Adrenal gland (tissue), 12 donors: ENCODE data around the gene PATE2. TPM values are rescaled to one million over a fixed set of nuclear protein-coding genes. Genes with fewer than 3 reads are reported as not detected.

ENCODE experiments used
- DNase-seq, 7 donors: peaks; one replicate each; pipeline ENCODE4 v3.0.0-alpha.2; 2019 to 2020
- H3K27ac ChIP-seq, 5 donors: fragments of 200-600 bp; sonication (generic) in 4 of 5; 1 replicate in 3 of 5; 2 replicates in 2 of 5; pipeline versions ENCODE4 v1.5.1 to v1.8.0; 2016 to 2020; ENCODE audit warnings: mild to moderate bottlenecking in 1 of 5
- H3K27me3 ChIP-seq: fragments of 200-600 bp; 2 replicates; pipeline ENCODE4 v1.8.0; 2021
- H3K36me3 ChIP-seq, 2 donors: fragments of 200-600 bp; replicated peaks in 1 of 2; 1 replicate in 1 of 2; 2 replicates in 1 of 2; pipeline versions ENCODE4 v1.5.1 to v1.8.0; 2018 to 2022
- H3K4me1 ChIP-seq, 2 donors: fragments of 200-600 bp; replicated peaks in 1 of 2; 1 replicate in 1 of 2; 2 replicates in 1 of 2; pipeline versions ENCODE4 v1.5.1 to v1.8.0; 2018 to 2021
- H3K4me3 ChIP-seq, 4 donors: fragments of 200-600 bp; sonication (generic) in 3 of 4; one replicate each; pipeline ENCODE4 v1.5.1; 2016 to 2018
- H3K9me3 ChIP-seq, 3 donors: fragments of 200-600 bp; sonication (generic) in 1 of 3; replicated peaks in 1 of 3; 1 replicate in 2 of 3; 2 replicates in 1 of 3; pipeline versions ENCODE4 v1.5.1 to v1.8.0; 2016 to 2021
- CTCF ChIP-seq, 6 experiments: fragments of 450-650 bp in 4 of 6; fragments of 200-600 bp in 2 of 6; sonication (generic) in 1 of 6; IDR thresholded peaks; 1 replicate in 5 of 6; 2 replicates in 1 of 6; pipeline versions ENCODE4 v1.5.1 to v1.8.0; 2016 to 2021; ENCODE audit warnings: antibody characterized with exemption in 6 of 6, mild to moderate bottlenecking in 2 of 6, moderate library complexity in 1 of 6
- POLR2A ChIP-seq, 2 donors: fragments of 450-650 bp; IDR thresholded peaks; one replicate each; pipeline ENCODE4 v1.6.1; 2017; ENCODE audit warnings: antibody characterized with exemption in 2 of 2, mild to moderate bottlenecking in 2 of 2, moderate library complexity in 1 of 2
- WGBS, 4 donors: extraction: QIAGEN DNeasy Blood & Tissue Kit in 2 of 4; methylation state at CpG; one replicate each; pipeline versions ENCODE4 v1.1.5 to v1.1.7; 2013 to 2017; 5-methylcytosine and 5-hydroxymethylcytosine counted together
- intact Hi-C, 2 donors: fragments of 100-400 bp; cut with DNase I; formaldehyde crosslinking; loops; one replicate each; pipeline versions ENCODE4 v1.14.1 to v1.15.0; 2022 to 2023
- polyA plus RNA-seq, 3 donors: library from polyadenylated mRNA; stranded (reverse); fragments of 200-250 nt in 2 of 3; fragments of 350-450 nt in 1 of 3; fragmentation: Illumina TruSeq in 1 of 3; extraction: RNeasy Lipid Tissue Mini Kit (QIAGEN cat#74804) in 1 of 3; gene quantifications; one replicate each; pipeline ENCODE4 v1.2.3, GENCODE V29; 2013 to 2014
- total RNA-seq, 9 donors: library from RNA; depleted of rRNA in 4 of 9; stranded (reverse); fragments of >200 nt in 4 of 9; fragments of 120-200 nt in 1 of 9; fragmentation: NEBNext Ultra II Directional in 1 of 9; extraction: Animal tissue kit (Norgen Biotek cat#: 25700) in 1 of 9; gene quantifications; one replicate each; pipeline versions ENCODE4 v1.1.0 to v1.2.4, GENCODE V29; 2013 to 2023
- donor health status: healthy with polysubstance abuse.
- donor health status: Bipolar disorder and iron deficiency.
- donor health status: DM: yes; HTN: yes; CAD: no.
- donor health status: DM: no; HTN: no; CAD: no.
- donor health status: DM: no; HTN: no; CAD: no.
- donor health status: DM: yes; HTN: yes; CAD: no.

The PATE2 gene
- total and polyA plus RNA-seq, 12 donors, result 0.39 to 0.44 TPM; not detected in 10

- 42 to 45% (median 43%) methylated on average over 4 of the region's 4 CpGs for WGBS, 4 donors
- DNase-seq, result no peak
- H3K27me3 ChIP-seq, result no peaks in the 10 kb centered on the region
- H3K4me1 ChIP-seq, result no peaks in the 10 kb centered on the region
- no peak overlapping the region for H3K27ac ChIP-seq
- intact Hi-C loops, result no loop called here
- peaks cover 0 to 13% (median 11%) of the 10 kb centered on the region in 3 donors for H3K9me3 ChIP-seq
- H3K4me3 ChIP-seq, result no peak overlapping the region
- H3K36me3 ChIP-seq, result no peaks in the 10 kb centered on the region
- no peak for TF ChIP-seq POLR2A (IDR thresholded peaks at IDR 0.05)
Observed at GRCh38 chr11:125797641-125798040, 19.0 kb upstream of the PATE2 start.

- intact Hi-C loops, result no loop called here
- H3K36me3 ChIP-seq, result no peaks in the 10 kb centered on the region
- no peak overlapping the region for H3K4me3 ChIP-seq
- no peak for DNase-seq
- no peaks in the 10 kb centered on the region for H3K27me3 ChIP-seq
- H3K4me1 ChIP-seq, result no peaks in the 10 kb centered on the region
- H3K27ac ChIP-seq, result no peak overlapping the region
- no peaks in the 10 kb centered on the region for H3K9me3 ChIP-seq
- TF ChIP-seq POLR2A (IDR thresholded peaks at IDR 0.05), result no peak
- TF ChIP-seq CTCF (IDR thresholded peaks at IDR 0.05), result no peak
- WGBS, 4 donors, result 88 to 91% (median 89%) methylated on average over 4 of the region's 4 CpGs
Observed at GRCh38 chr11:125790825-125791224, 12.2 kb upstream of the PATE2 start.

- DNase-seq, result no peak
- no peaks in the 10 kb centered on the region for H3K4me1 ChIP-seq
- no peak within 1 kb of the TSS for H3K27ac ChIP-seq
- intact Hi-C loops, result no loop called here
- 38 to 53% (median 42%) methylated on average over 2 of the region's 2 CpGs for WGBS, 4 donors
- no peak within 1 kb of the TSS for H3K4me3 ChIP-seq
- TF ChIP-seq POLR2A (IDR thresholded peaks at IDR 0.05), result no peak
- TF ChIP-seq CTCF (IDR thresholded peaks at IDR 0.05), result no peak
- H3K9me3 ChIP-seq, result no peaks in the 10 kb centered on the region
- H3K36me3 ChIP-seq, result no peaks in the 10 kb centered on the region
- H3K27me3 ChIP-seq, result no peaks in the 10 kb centered on the region
Observed at GRCh38 chr11:125787827-125788226, 9.2 kb upstream of the PATE2 start, which contains the start of gene PATE3. Gene PATE3 (plus strand): TSS chr11:125788127. CDS start chr11:125788152, 25 bp downstream.

DNA sequence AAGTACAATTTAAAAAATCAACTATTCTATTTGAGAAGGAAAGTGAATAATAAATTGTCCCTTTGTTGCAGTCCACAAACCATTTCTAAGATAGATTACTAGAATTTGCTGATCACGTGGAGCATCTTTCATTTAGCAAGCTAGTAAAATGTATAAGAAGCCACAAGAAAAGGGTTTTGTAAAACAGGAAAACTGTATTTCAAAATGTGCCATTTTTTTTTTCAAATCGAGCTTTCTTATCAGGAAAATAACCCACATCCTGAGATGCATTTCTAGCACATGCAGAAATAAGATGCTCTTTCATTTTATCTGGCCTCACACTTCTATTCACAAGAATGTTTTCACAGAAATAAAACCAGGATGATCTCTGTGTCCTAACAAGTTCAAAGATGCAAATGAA, 6.0 kb upstream of the PATE2 start:
- no peaks in the 10 kb centered on the region for H3K4me1 ChIP-seq
- H3K9me3 ChIP-seq, result no peaks in the 10 kb centered on the region
- intact Hi-C loops, result no loop called here
- WGBS, 4 donors, result 29 to 55% (median 48%) methylated on average over 2 of the region's 2 CpGs
- DNase-seq, result no peak
- H3K4me3 ChIP-seq, result no peak overlapping the region
- no peaks in the 10 kb centered on the region for H3K36me3 ChIP-seq
- no peaks in the 10 kb centered on the region for H3K27me3 ChIP-seq
- no peak for TF ChIP-seq POLR2A (IDR thresholded peaks at IDR 0.05)
- no peak for TF ChIP-seq CTCF (IDR thresholded peaks at IDR 0.05)
- no peak overlapping the region for H3K27ac ChIP-seq

DNA sequence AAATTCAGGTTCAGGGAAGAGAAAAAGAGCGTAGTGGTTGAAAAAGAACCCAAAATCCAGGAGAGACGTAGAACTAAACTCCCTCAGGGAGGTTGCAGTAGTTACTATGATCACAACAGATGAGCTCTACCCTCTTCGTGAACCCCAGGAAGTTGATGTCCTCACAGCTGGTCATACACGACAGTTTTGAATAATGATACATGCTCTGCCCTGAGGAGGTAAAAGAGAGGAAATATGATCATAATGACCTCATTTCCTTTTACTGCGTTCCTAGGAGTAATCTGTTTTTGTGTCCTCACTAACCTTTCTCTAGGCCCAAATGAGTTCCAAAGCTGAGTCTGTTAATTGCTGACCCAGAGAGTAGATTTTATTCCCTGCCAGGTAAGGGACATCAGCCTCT, 1.3 kb downstream of the PATE2 start:
- Histone ChIP-seq H3K9me3 (no peaks in the 10 kb centered on the region), H3K4me3 (no peak overlapping the region), H3K4me1 (no peaks in the 10 kb centered on the region), H3K27me3 (no peaks in the 10 kb centered on the region), H3K27ac (no peak overlapping the region), H3K36me3 (no peaks in the 10 kb centered on the region)
- no peak for DNase-seq
- intact Hi-C loops, result no loop called here
- 45 to 54% (median 51%) methylated on average over 5 of the region's 5 CpGs for WGBS, 4 donors
- TF ChIP-seq CTCF (IDR thresholded peaks at IDR 0.05), result no peak
